Panc1 (cell line): ENCODE results near the gene DCAF4. TPM values are rescaled to one million over a fixed set of nuclear protein-coding genes. Genes with fewer than 3 reads are reported as not detected.

Experiments used
- ATAC-seq: fragments of 200-7000 bp; cut with Tn5 transposase; 2 replicates; pipeline ENCODE4 v1.9.1; 2020; ENCODE audit warnings: mild to moderate bottlenecking, moderate library complexity
- BruUV-seq: library from RNA; stranded (reverse); fragments of 400-500 nt; replicated peaks from 2 replicates; lab custom pipeline; 2021; lab: Mats Ljungman, UMichigan
- CTCF ChIA-PET: fragments of 300-600 bp; sonication (Branson Sonifier 250); formaldehyde crosslinking; loops from one replicate; lab custom pipeline; 2022; ENCODE audit warnings: antibody characterized with exemption; lab: Charles Lee
- POLR2A ChIA-PET: fragments of 300-600 bp; sonication (Branson Sonifier 250); formaldehyde crosslinking; loops from one replicate; lab custom pipeline; 2022; ENCODE audit warnings: antibody characterized with exemption; lab: Charles Lee
- DNase-seq: peaks from one replicate; pipeline ENCODE4 v3.0.0-alpha.2; 2010; ENCODE audit warnings: low read depth, low spot score
- H3K27ac ChIP-seq: 2 replicates; pipeline ENCODE4 v1.5.1; 2011; ENCODE audit warnings: mild to moderate bottlenecking, low read length, inconsistent platforms
- H3K27me3 ChIP-seq: fragments of 200-500 bp; sonication (Bioruptor generic); 2 replicates; pipeline ENCODE4 v1.6.0; 2014; ENCODE audit warnings: low read length, inconsistent platforms; ENCODE audit not compliant: control insufficient read depth, insufficient read depth
- H3K36me3 ChIP-seq: fragments of 200-500 bp; sonication (Bioruptor generic); 2 replicates; pipeline ENCODE4 v1.5.1; 2014; ENCODE audit warnings: inconsistent platforms, mild to moderate bottlenecking, low read length, moderate library complexity; ENCODE audit not compliant: control insufficient read depth, insufficient read depth
- H3K4me1 ChIP-seq: 2 replicates; pipeline ENCODE4 v1.5.1; 2011; ENCODE audit warnings: inconsistent platforms, mild to moderate bottlenecking, low read length, moderate library complexity; ENCODE audit not compliant: control insufficient read depth, insufficient read depth
- H3K4me3 ChIP-seq, 2 experiments: 2 replicates each; pipeline ENCODE4 v1.5.1; 2011 to 2012; ENCODE audit warnings: low read depth in 2 of 2, low read length in 2 of 2, mild to moderate bottlenecking in 2 of 2, inconsistent platforms in 1 of 2, moderate library complexity in 1 of 2
- H3K9me3 ChIP-seq: fragments of 200-500 bp; sonication (Bioruptor generic); 2 replicates; pipeline ENCODE4 v1.5.1; 2014; ENCODE audit warnings: low read depth, mild to moderate bottlenecking, inconsistent platforms, low read length, moderate library complexity; ENCODE audit not compliant: control insufficient read depth, insufficient read depth
- POLR2AphosphoS5 ChIP-seq: IDR thresholded peaks from 2 replicates; pipeline ENCODE4 v1.6.1; 2012; ENCODE audit warnings: mild to moderate bottlenecking, low read depth, low read length, moderate library complexity
- SIN3A ChIP-seq: IDR thresholded peaks from 2 replicates; pipeline ENCODE4 v1.6.1; 2012; ENCODE audit warnings: low read depth, mild to moderate bottlenecking, low read length, moderate library complexity, borderline replicate concordance; ENCODE audit not compliant: insufficient read depth
- TCF7L2 ChIP-seq: IDR thresholded peaks from 2 replicates; pipeline ENCODE4 v1.6.1; 2011; ENCODE audit warnings: mild to moderate bottlenecking, low read depth, low read length, inconsistent platforms
- in situ Hi-C: cut with HindIII; loops from 2 replicates; pipeline ENCODE4 v1.10.0; 2016; ENCODE audit warnings: low sequenced_read_pairs, low pct_unique_long_range_greater_than_20kb
- intact Hi-C: fragments of 100-400 bp; cut with micrococcal nuclease; formaldehyde crosslinking; loops from one replicate; pipeline ENCODE4 v1.10.0; 2022; ENCODE audit not compliant: unreplicated experiment
- total RNA-seq: library from RNA; stranded (reverse); gene quantifications from one replicate; pipeline ENCODE4 v1.2.1, GENCODE V29; 2021; ENCODE audit not compliant: unreplicated experiment
- TF ChIP-seq, protein P1 (sequence below), 2 experiments: IDR thresholded peaks; 2 replicates each; pipeline ENCODE4 v1.6.1; 2011 to 2012; ENCODE audit warnings: low read depth in 2 of 2, control low read depth in 1 of 2, low read length in 1 of 2, mild to moderate bottlenecking in 1 of 2, moderate library complexity in 1 of 2; ENCODE audit not compliant: insufficient read depth in 1 of 2
- TF ChIP-seq, protein P2 (sequence below): fragments of 450-650 bp; IDR thresholded peaks from 2 replicates; pipeline ENCODE4 v1.5.1; 2017; ENCODE audit warnings: mild to moderate bottlenecking

The DCAF4 gene
- total RNA-seq, 1 experiment from 2014 or later: 18.2 TPM

- ATAC-seq: no peak
- H3K27ac ChIP-seq: no peak overlapping the region
- in situ Hi-C loops: no loop called here
Measured at GRCh38 chr14:72894323-72894622, 32.0 kb upstream of the DCAF4 start.

DNA sequence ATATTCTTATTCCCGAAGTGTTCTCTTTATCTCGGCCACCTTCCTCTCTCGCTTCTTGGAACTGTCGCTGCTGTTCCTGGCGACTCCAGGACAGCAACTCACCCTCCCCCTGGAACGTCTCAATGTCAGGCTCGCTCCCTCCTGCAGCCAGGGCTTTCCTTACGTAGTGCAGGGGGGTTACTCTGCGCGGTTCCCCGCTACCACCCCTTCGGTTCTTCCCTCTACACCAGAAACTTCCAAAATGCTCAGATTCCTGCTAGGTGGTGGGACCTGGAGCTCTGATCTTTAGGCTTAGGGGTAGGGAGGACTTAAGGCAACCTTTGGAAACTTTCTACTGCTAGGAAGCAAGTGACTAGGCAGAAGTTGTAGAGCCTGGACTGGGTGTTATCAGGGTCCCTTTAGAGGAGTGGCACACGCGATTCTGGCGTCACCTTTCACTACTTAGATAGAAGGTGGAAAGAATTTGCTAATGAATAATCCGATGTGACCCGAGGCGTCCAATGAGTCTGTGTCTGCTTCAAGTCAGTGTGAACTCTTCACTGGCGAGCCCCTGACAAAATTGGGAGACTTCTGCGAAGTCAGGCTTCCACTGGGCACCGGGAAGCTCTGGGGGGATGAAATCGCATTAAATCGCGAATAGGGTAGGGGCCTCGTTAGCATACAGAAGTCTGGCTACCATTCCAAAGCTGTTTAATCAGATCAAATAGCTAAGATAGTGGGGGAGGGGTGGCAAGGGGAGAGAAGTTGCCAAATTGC lies 31.5 kb upstream of the DCAF4 start:
- no TSS peak for BruUV-seq
- ChIA-PET POLR2A (no interaction called here), CTCF (interaction anchor here (0.6 kb wide), 1 partner anchor 13 kb away, joined by 5 read pairs; no protein-coding TSS in a partner anchor)
- DNase-seq (no peak), ATAC-seq (peak; percentile 31; the same call in 1 of the 2 replicates)
- Histone ChIP-seq H3K4me3 (peak overlapping the region; percentile 67 to 68), H3K9me3 (no peaks in the 10 kb centered on the region), H3K27ac (no peak overlapping the region), H3K4me1 (peaks cover 7% of the 10 kb centered on the region; the same call in 1 of the 2 replicates), H3K27me3 (peaks cover 30% of the 10 kb centered on the region), H3K36me3 (peaks cover 3% of the 10 kb centered on the region; the same call in 1 of the 2 replicates)
- in situ Hi-C loops (no loop called here), intact Hi-C loops (no loop called here)
- TF ChIP-seq SIN3A (no peak), POLR2AphosphoS5 (no peak), TCF7L2 (no peak)
- TF ChIP-seq, protein P1, sequence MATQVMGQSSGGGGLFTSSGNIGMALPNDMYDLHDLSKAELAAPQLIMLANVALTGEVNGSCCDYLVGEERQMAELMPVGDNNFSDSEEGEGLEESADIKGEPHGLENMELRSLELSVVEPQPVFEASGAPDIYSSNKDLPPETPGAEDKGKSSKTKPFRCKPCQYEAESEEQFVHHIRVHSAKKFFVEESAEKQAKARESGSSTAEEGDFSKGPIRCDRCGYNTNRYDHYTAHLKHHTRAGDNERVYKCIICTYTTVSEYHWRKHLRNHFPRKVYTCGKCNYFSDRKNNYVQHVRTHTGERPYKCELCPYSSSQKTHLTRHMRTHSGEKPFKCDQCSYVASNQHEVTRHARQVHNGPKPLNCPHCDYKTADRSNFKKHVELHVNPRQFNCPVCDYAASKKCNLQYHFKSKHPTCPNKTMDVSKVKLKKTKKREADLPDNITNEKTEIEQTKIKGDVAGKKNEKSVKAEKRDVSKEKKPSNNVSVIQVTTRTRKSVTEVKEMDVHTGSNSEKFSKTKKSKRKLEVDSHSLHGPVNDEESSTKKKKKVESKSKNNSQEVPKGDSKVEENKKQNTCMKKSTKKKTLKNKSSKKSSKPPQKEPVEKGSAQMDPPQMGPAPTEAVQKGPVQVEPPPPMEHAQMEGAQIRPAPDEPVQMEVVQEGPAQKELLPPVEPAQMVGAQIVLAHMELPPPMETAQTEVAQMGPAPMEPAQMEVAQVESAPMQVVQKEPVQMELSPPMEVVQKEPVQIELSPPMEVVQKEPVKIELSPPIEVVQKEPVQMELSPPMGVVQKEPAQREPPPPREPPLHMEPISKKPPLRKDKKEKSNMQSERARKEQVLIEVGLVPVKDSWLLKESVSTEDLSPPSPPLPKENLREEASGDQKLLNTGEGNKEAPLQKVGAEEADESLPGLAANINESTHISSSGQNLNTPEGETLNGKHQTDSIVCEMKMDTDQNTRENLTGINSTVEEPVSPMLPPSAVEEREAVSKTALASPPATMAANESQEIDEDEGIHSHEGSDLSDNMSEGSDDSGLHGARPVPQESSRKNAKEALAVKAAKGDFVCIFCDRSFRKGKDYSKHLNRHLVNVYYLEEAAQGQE (IDR thresholded peaks at IDR 0.05; ENCODE audit: insufficient read depth in 1 of 2, low read depth in 2 of 2, low read length in 1 of 2): no peak
- TF ChIP-seq, protein P2, sequence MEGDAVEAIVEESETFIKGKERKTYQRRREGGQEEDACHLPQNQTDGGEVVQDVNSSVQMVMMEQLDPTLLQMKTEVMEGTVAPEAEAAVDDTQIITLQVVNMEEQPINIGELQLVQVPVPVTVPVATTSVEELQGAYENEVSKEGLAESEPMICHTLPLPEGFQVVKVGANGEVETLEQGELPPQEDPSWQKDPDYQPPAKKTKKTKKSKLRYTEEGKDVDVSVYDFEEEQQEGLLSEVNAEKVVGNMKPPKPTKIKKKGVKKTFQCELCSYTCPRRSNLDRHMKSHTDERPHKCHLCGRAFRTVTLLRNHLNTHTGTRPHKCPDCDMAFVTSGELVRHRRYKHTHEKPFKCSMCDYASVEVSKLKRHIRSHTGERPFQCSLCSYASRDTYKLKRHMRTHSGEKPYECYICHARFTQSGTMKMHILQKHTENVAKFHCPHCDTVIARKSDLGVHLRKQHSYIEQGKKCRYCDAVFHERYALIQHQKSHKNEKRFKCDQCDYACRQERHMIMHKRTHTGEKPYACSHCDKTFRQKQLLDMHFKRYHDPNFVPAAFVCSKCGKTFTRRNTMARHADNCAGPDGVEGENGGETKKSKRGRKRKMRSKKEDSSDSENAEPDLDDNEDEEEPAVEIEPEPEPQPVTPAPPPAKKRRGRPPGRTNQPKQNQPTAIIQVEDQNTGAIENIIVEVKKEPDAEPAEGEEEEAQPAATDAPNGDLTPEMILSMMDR: no peak

More at GRCh38 chr14:72894323-72894622, 32.0 kb upstream of the DCAF4 start:
- DNase-seq: no peak
- TF ChIP-seq, protein P2: no peak
- TF ChIP-seq, protein P1 (IDR thresholded peaks at IDR 0.05; ENCODE audit: insufficient read depth in 1 of 2, low read depth in 2 of 2, low read length in 1 of 2): no peak
- no peak; the same call in 1 of the 2 replicates for TF ChIP-seq TCF7L2
- no peak for TF ChIP-seq POLR2AphosphoS5
- no peak for TF ChIP-seq SIN3A
- H3K36me3 ChIP-seq: peaks cover 3% of the 10 kb centered on the region; the same call in 1 of the 2 replicates
- intact Hi-C loops: no loop called here
- H3K4me1 ChIP-seq: peaks cover 7% of the 10 kb centered on the region; the same call in 1 of the 2 replicates
- CTCF ChIA-PET: no interaction called here
- no TSS peak for BruUV-seq
- POLR2A ChIA-PET: no interaction called here
- H3K27me3 ChIP-seq: peaks cover 30% of the 10 kb centered on the region
- no peaks in the 10 kb centered on the region for H3K9me3 ChIP-seq
- peak overlapping the region; percentile 67 to 68 for H3K4me3 ChIP-seq
